ENCODE results near the gene CCS.

CCS gene

GRCh38 chr11:66646828-66647227, 53.8 kb downstream of the CCS start:
- Histone ChIP-seq H3K4me2 (ENCODE audit: low read length) (no peak overlapping the region), H2BK15ac (replicated peaks; ENCODE audit: low read depth) (no peak overlapping the region), H3K18ac (ENCODE audit: low read length) (no peak overlapping the region), H3K27me3 (ENCODE audit: insufficient read depth, low read length, poor library complexity) (no peaks in the 10 kb centered on the region), H3K4me1 (ENCODE audit: control insufficient read depth, low read depth, low read length) (no peaks in the 10 kb centered on the region), H3K9ac (ENCODE audit: low read length) (no peak overlapping the region), H2BK120ac (ENCODE audit: low read depth, low read length) (no peak overlapping the region), H2BK5ac (ENCODE audit: low read length) (no peak overlapping the region), H3K79me2 (ENCODE audit: control insufficient read depth, insufficient read depth, low read length) (peaks cover 70% of the 10 kb centered on the region), H3K23ac (ENCODE audit: low read length) (no peak overlapping the region), H4K8ac (ENCODE audit: low read depth, low read length) (no peak overlapping the region), H3K4me3 (ENCODE audit: low read length) (no peak overlapping the region), H3K79me1 (ENCODE audit: low read length) (peaks cover 16% of the 10 kb centered on the region), H3K56ac (ENCODE audit: low read length) (no peak overlapping the region), H3K4ac (ENCODE audit: low read depth, low read length) (no peak overlapping the region), H3K27ac (ENCODE audit: low read depth, low read length) (no peak overlapping the region), H3K36me3 (ENCODE audit: control insufficient read depth, insufficient read depth, low read length) (peaks cover 11% of the 10 kb centered on the region), H2AK5ac (ENCODE audit: low read length) (no peak overlapping the region), H4K5ac (ENCODE audit: low read length) (no peak overlapping the region)
- no CpG with 5 or more reads among the region's 4 CpGs for WGBS (ENCODE audit: extremely low coverage, insufficient coverage, low lambda C conversion rate)
- no peak for DNase-seq

GRCh38 chr11:66649903-66650302, 56.9 kb downstream of the CCS start:
- Histone ChIP-seq H3K4me1 (ENCODE audit: control insufficient read depth, low read depth, low read length) (no peaks in the 10 kb centered on the region), H3K4ac (ENCODE audit: low read depth, low read length) (no peak overlapping the region), H3K27me3 (ENCODE audit: insufficient read depth, low read length, poor library complexity) (no peaks in the 10 kb centered on the region), H3K36me3 (ENCODE audit: control insufficient read depth, insufficient read depth, low read length) (peaks cover 7% of the 10 kb centered on the region), H4K5ac (ENCODE audit: low read length) (no peak overlapping the region), H3K9ac (ENCODE audit: low read length) (no peak overlapping the region), H3K79me1 (ENCODE audit: low read length) (peaks cover 20% of the 10 kb centered on the region), H3K79me2 (ENCODE audit: control insufficient read depth, insufficient read depth, low read length) (peaks cover 44% of the 10 kb centered on the region), H4K8ac (ENCODE audit: low read depth, low read length) (no peak overlapping the region), H3K4me2 (ENCODE audit: low read length) (no peak overlapping the region), H2AK5ac (ENCODE audit: low read length) (no peak overlapping the region), H3K18ac (ENCODE audit: low read length) (no peak overlapping the region), H2BK120ac (ENCODE audit: low read depth, low read length) (no peak overlapping the region), H2BK15ac (replicated peaks; ENCODE audit: low read depth) (no peak overlapping the region), H2BK5ac (ENCODE audit: low read length) (no peak overlapping the region), H3K27ac (ENCODE audit: low read depth, low read length) (no peak overlapping the region), H3K56ac (ENCODE audit: low read length) (no peak overlapping the region), H3K23ac (ENCODE audit: low read length) (no peak overlapping the region), H3K4me3 (ENCODE audit: low read length) (no peak overlapping the region)
- no peak for DNase-seq
- WGBS (ENCODE audit: extremely low coverage, insufficient coverage, low lambda C conversion rate): no CpG with 5 or more reads among the region's 5 CpGs

GRCh38 chr11:66651016-66651415, 58.0 kb downstream of the CCS start:
- Histone ChIP-seq H3K4me3 (ENCODE audit: low read length) (no peak overlapping the region), H3K9ac (ENCODE audit: low read length) (no peak overlapping the region), H3K23ac (ENCODE audit: low read length) (no peak overlapping the region), H2BK120ac (ENCODE audit: low read depth, low read length) (no peak overlapping the region), H2BK5ac (ENCODE audit: low read length) (no peak overlapping the region), H3K79me2 (ENCODE audit: control insufficient read depth, insufficient read depth, low read length) (peaks cover 34% of the 10 kb centered on the region), H2BK15ac (replicated peaks; ENCODE audit: low read depth) (no peak overlapping the region), H3K4ac (ENCODE audit: low read depth, low read length) (no peak overlapping the region), H3K79me1 (ENCODE audit: low read length) (peaks cover 19% of the 10 kb centered on the region), H3K4me2 (ENCODE audit: low read length) (no peak overlapping the region), H3K56ac (ENCODE audit: low read length) (no peak overlapping the region), H3K36me3 (ENCODE audit: control insufficient read depth, insufficient read depth, low read length) (peaks cover 4% of the 10 kb centered on the region), H3K27me3 (ENCODE audit: insufficient read depth, low read length, poor library complexity) (no peaks in the 10 kb centered on the region), H4K5ac (ENCODE audit: low read length) (no peak overlapping the region), H3K18ac (ENCODE audit: low read length) (no peak overlapping the region), H3K4me1 (ENCODE audit: control insufficient read depth, low read depth, low read length) (no peaks in the 10 kb centered on the region), H2AK5ac (ENCODE audit: low read length) (no peak overlapping the region), H3K27ac (ENCODE audit: low read depth, low read length) (no peak overlapping the region), H4K8ac (ENCODE audit: low read depth, low read length) (no peak overlapping the region)
- WGBS (ENCODE audit: extremely low coverage, insufficient coverage, low lambda C conversion rate): no CpG with 5 or more reads among the region's 2 CpGs
- peak; percentile 27 for DNase-seq

- no peak overlapping the region for H2BK120ac ChIP-seq (ENCODE audit: low read depth, low read length)
- no peak overlapping the region for H3K23ac ChIP-seq (ENCODE audit: low read length)
- no peak overlapping the region for H3K56ac ChIP-seq (ENCODE audit: low read length)
- no peak overlapping the region for H3K27ac ChIP-seq (ENCODE audit: low read depth, low read length)
- H3K27me3 ChIP-seq (ENCODE audit: insufficient read depth, low read length, poor library complexity): no peaks in the 10 kb centered on the region
- H2BK5ac ChIP-seq (ENCODE audit: low read length): no peak overlapping the region
- H4K8ac ChIP-seq (ENCODE audit: low read depth, low read length): no peak overlapping the region
- no peak overlapping the region for H3K4me2 ChIP-seq (ENCODE audit: low read length)
- no CpG with 5 or more reads among the region's 7 CpGs for WGBS (ENCODE audit: extremely low coverage, insufficient coverage, low lambda C conversion rate)
- no peak overlapping the region for H2AK5ac ChIP-seq (ENCODE audit: low read length)
- no peak overlapping the region for H2BK15ac ChIP-seq (replicated peaks; ENCODE audit: low read depth)
- no peak overlapping the region for H3K4me3 ChIP-seq (ENCODE audit: low read length)
- no peak overlapping the region for H3K18ac ChIP-seq (ENCODE audit: low read length)
- peaks cover 20% of the 10 kb centered on the region for H3K79me2 ChIP-seq (ENCODE audit: control insufficient read depth, insufficient read depth, low read length)
- H4K5ac ChIP-seq (ENCODE audit: low read length): no peak overlapping the region
- H3K36me3 ChIP-seq (ENCODE audit: control insufficient read depth, insufficient read depth, low read length): peaks cover 2% of the 10 kb centered on the region
- no peaks in the 10 kb centered on the region for H3K4me1 ChIP-seq (ENCODE audit: control insufficient read depth, low read depth, low read length)
- peaks cover 14% of the 10 kb centered on the region for H3K79me1 ChIP-seq (ENCODE audit: low read length)
- no peak overlapping the region for H3K4ac ChIP-seq (ENCODE audit: low read depth, low read length)
- no peak for DNase-seq
- no peak overlapping the region for H3K9ac ChIP-seq (ENCODE audit: low read length)
Observed at GRCh38 chr11:66652651-66653050, 59.7 kb downstream of the CCS start.

- WGBS (ENCODE audit: extremely low coverage, insufficient coverage, low lambda C conversion rate): no CpG with 5 or more reads among the region's 6 CpGs
- Histone ChIP-seq H3K56ac (ENCODE audit: low read length) (no peak overlapping the region), H2BK15ac (replicated peaks; ENCODE audit: low read depth) (no peak overlapping the region), H3K27ac (ENCODE audit: low read depth, low read length) (no peak overlapping the region), H3K4me2 (ENCODE audit: low read length) (no peak overlapping the region), H3K9ac (ENCODE audit: low read length) (no peak overlapping the region), H3K4me3 (ENCODE audit: low read length) (no peak overlapping the region), H3K27me3 (ENCODE audit: insufficient read depth, low read length, poor library complexity) (no peaks in the 10 kb centered on the region), H2BK120ac (ENCODE audit: low read depth, low read length) (no peak overlapping the region), H4K5ac (ENCODE audit: low read length) (no peak overlapping the region), H3K18ac (ENCODE audit: low read length) (no peak overlapping the region), H3K23ac (ENCODE audit: low read length) (no peak overlapping the region), H3K79me2 (ENCODE audit: control insufficient read depth, insufficient read depth, low read length) (peaks cover 18% of the 10 kb centered on the region), H4K8ac (ENCODE audit: low read depth, low read length) (no peak overlapping the region), H3K36me3 (ENCODE audit: control insufficient read depth, insufficient read depth, low read length) (peaks cover 2% of the 10 kb centered on the region), H3K4me1 (ENCODE audit: control insufficient read depth, low read depth, low read length) (no peaks in the 10 kb centered on the region), H3K4ac (ENCODE audit: low read depth, low read length) (no peak overlapping the region), H2AK5ac (ENCODE audit: low read length) (no peak overlapping the region), H2BK5ac (ENCODE audit: low read length) (no peak overlapping the region), H3K79me1 (ENCODE audit: low read length) (peaks cover 14% of the 10 kb centered on the region)
- no peak for DNase-seq
Observed at GRCh38 chr11:66653123-66653522, 60.1 kb downstream of the CCS start.

Measured in mesendoderm (in vitro differentiated cells).